Measurements from ENCODE around the gene SLC45A2. TPM values are rescaled to one million over a fixed set of nuclear protein-coding genes. Genes with fewer than 3 reads are reported as not detected.

Gene SLC45A2
- total RNA-seq, 3 donors from 2014 or later = not detected

DNA sequence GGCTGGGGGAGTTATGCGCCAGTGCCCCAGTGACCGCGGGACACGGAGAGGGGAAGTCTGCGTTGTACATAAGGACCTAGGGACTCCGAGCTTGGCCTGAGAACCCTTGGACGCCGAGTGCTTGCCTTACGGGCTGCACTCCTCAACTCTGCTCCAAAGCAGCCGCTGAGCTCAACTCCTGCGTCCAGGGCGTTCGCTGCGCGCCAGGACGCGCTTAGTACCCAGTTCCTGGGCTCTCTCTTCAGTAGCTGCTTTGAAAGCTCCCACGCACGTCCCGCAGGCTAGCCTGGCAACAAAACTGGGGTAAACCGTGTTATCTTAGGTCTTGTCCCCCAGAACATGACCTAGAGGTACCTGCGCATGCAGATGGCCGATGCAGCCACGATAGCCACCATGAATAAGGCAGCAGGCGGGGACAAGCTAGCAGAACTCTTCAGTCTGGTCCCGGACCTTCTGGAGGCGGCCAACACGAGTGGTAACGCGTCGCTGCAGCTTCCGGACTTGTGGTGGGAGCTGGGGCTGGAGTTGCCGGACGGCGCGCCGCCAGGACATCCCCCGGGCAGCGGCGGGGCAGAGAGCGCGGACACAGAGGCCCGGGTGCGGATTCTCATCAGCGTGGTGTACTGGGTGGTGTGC lies 48.0 kb downstream of the SLC45A2 start, which contains the start of gene RXFP3:
Gene RXFP3, plus strand, starts transcription at position 6 of the 636 bp plus-strand sequence. Its CDS starts 355 bp downstream, at position 361.
- no peak for DNase-seq (ENCODE audit: low spot score in 2 of 2)
- H3K4me1 ChIP-seq = peaks cover 0 to 4% of the 10 kb centered on the region in 2 donors
- peak within 1 kb of the TSS; percentile 20 to 64 (median 34) for H3K4me3 ChIP-seq
- TF ChIP-seq POLR2AphosphoS5 (IDR thresholded peaks at IDR 0.05) = no peak
- TF ChIP-seq POLR2A (IDR thresholded peaks at IDR 0.05) = no peak
- TF ChIP-seq, protein P1, sequence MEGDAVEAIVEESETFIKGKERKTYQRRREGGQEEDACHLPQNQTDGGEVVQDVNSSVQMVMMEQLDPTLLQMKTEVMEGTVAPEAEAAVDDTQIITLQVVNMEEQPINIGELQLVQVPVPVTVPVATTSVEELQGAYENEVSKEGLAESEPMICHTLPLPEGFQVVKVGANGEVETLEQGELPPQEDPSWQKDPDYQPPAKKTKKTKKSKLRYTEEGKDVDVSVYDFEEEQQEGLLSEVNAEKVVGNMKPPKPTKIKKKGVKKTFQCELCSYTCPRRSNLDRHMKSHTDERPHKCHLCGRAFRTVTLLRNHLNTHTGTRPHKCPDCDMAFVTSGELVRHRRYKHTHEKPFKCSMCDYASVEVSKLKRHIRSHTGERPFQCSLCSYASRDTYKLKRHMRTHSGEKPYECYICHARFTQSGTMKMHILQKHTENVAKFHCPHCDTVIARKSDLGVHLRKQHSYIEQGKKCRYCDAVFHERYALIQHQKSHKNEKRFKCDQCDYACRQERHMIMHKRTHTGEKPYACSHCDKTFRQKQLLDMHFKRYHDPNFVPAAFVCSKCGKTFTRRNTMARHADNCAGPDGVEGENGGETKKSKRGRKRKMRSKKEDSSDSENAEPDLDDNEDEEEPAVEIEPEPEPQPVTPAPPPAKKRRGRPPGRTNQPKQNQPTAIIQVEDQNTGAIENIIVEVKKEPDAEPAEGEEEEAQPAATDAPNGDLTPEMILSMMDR (IDR thresholded peaks at IDR 0.05) = no peak
- peaks cover 8 to 41% of the 10 kb centered on the region in 2 donors for H3K27me3 ChIP-seq
- no peak within 1 kb of the TSS for H3K27ac ChIP-seq
- H3K36me3 ChIP-seq = no peaks in the 10 kb centered on the region
- intact Hi-C loops (cut with DNase I; ENCODE audit: low total_unique reads) = no loop called here
- no peaks in the 10 kb centered on the region for H3K9me3 ChIP-seq

DNA sequence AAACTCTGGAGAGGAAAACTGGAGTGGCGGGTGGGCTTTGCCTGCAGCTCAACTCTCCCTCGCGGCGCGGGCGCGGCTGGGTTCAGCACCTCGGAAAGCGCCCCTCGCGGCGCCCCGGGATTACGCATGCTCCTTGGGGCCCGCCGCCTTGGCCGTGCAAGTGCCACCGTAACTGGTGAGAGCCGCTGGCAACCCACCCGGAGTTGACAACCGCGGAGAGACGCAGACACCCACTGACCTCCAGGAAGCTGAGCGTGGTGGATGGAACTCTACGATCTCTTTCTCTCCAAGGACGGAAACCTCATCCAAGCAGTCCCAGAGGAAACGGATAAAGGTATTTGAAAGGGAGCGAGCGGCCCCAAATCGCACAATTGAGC lies 48.5 kb downstream of the SLC45A2 start:
- Histone ChIP-seq H3K36me3 (no peaks in the 10 kb centered on the region), H3K27ac (no peak overlapping the region), H3K27me3 (peaks cover 8 to 41% of the 10 kb centered on the region in 2 donors), H3K9me3 (no peaks in the 10 kb centered on the region), H3K4me3 (peak overlapping the region; percentile 20 to 64 (median 34)), H3K4me1 (peaks cover 0 to 4% of the 10 kb centered on the region in 2 donors)
- intact Hi-C loops (cut with DNase I; ENCODE audit: low total_unique reads) = no loop called here
- no peak for DNase-seq (ENCODE audit: low spot score in 2 of 2)
- no peak for TF ChIP-seq POLR2AphosphoS5 (IDR thresholded peaks at IDR 0.05)
- TF ChIP-seq, protein P1 (IDR thresholded peaks at IDR 0.05) = peak in 1 of 3 donors; percentile 50

DNA sequence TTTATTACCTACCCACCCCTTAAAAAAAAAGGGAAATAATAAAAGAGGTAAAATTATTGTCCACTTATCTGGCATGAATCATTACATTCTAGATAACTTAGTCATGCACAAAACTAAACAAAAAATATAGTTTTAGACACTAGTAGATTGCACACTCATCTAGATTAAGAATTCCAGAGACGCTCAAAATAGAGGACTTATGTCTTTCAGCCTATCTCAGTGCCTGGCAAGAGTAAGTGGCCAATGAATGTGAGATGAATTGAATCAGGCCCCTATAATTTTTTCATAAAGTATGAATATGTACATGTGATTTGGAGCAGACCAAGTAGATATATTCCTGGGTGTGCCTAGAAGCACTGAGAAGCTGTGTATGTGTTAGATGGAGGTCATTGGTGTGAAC lies 50.3 kb downstream of the SLC45A2 start:
- Histone ChIP-seq H3K9me3 (no peaks in the 10 kb centered on the region), H3K4me1 (peaks cover 0 to 4% of the 10 kb centered on the region in 2 donors), H3K36me3 (no peaks in the 10 kb centered on the region), H3K27ac (no peak overlapping the region), H3K27me3 (peaks cover 8 to 34% of the 10 kb centered on the region in 2 donors), H3K4me3 (no peak overlapping the region)
- DNase-seq (ENCODE audit: low spot score in 2 of 2) = no peak
- no peak for TF ChIP-seq POLR2AphosphoS5 (IDR thresholded peaks at IDR 0.05)
- TF ChIP-seq, protein P1 (IDR thresholded peaks at IDR 0.05) = no peak
- TF ChIP-seq POLR2A (IDR thresholded peaks at IDR 0.05) = no peak
- intact Hi-C loops (cut with DNase I; ENCODE audit: low total_unique reads) = no loop called here

DNA sequence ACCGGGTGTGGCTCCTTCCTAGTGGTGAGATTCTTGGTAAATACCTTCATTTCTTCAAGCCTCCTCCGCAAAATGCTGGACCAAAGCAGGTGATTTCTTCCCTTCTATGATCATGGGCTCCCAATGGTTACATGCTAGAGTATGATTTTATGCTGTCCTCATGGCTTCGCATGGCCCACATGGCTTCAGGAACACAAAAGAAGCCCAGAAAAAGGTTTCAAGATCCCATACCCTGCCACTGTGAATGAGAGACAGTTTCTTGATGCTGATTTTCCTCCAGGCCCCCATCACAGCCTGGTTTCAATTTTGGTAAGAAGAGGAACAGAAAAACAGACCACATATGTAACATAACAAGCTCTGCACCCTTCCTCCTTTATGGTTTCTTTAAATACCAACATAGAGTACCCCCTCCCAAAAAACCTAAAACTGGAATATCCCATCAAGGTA lies 50.7 kb downstream of the SLC45A2 start:
- H3K4me3 ChIP-seq = no peak overlapping the region
- H3K9me3 ChIP-seq = no peaks in the 10 kb centered on the region
- H3K36me3 ChIP-seq = no peaks in the 10 kb centered on the region
- H3K27ac ChIP-seq = no peak overlapping the region
- TF ChIP-seq POLR2A (IDR thresholded peaks at IDR 0.05) = no peak
- TF ChIP-seq, protein P1 (IDR thresholded peaks at IDR 0.05) = no peak
- no peak for TF ChIP-seq POLR2AphosphoS5 (IDR thresholded peaks at IDR 0.05)
- peaks cover 8 to 30% of the 10 kb centered on the region in 2 donors for H3K27me3 ChIP-seq
- no peak for DNase-seq (ENCODE audit: low spot score in 2 of 2)
- H3K4me1 ChIP-seq = peaks cover 0 to 4% of the 10 kb centered on the region in 2 donors
- intact Hi-C loops (cut with DNase I; ENCODE audit: low total_unique reads) = no loop called here

DNA sequence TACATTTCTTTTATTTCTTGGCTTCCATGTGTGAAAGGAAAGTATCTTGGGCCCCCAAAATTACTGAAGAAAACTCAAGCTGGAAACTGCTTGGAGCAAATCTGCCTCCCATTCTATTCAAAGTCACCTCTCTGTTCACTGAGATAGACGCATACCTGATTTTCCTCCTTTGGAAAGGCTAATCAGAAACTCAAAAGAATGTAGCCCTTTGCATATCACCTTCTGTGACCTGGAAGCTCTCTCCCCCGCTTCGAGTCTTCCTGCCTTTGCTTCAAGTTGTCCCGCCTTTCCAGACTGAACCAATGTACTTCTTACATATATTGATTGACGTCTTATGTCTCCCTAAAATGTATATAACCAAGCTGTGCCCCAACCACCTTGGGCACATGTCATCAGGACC lies 53.4 kb downstream of the SLC45A2 start:
- H3K36me3 ChIP-seq = no peaks in the 10 kb centered on the region
- TF ChIP-seq, protein P1 (IDR thresholded peaks at IDR 0.05) = no peak
- TF ChIP-seq POLR2A (IDR thresholded peaks at IDR 0.05) (no peak), POLR2AphosphoS5 (IDR thresholded peaks at IDR 0.05) (no peak)
- intact Hi-C loops (cut with DNase I; ENCODE audit: low total_unique reads) = no loop called here
- H3K4me3 ChIP-seq = no peak overlapping the region
- H3K4me1 ChIP-seq = no peaks in the 10 kb centered on the region
- DNase-seq (ENCODE audit: low spot score in 2 of 2) = no peak
- peaks cover 0 to 4% of the 10 kb centered on the region in 2 donors for H3K27me3 ChIP-seq
- no peaks in the 10 kb centered on the region for H3K9me3 ChIP-seq
- H3K27ac ChIP-seq = no peak overlapping the region

Data from breast epithelium (tissue), 4 donors.